ENCODE measurements around the gene KIF7.

Gene KIF7

DNA sequence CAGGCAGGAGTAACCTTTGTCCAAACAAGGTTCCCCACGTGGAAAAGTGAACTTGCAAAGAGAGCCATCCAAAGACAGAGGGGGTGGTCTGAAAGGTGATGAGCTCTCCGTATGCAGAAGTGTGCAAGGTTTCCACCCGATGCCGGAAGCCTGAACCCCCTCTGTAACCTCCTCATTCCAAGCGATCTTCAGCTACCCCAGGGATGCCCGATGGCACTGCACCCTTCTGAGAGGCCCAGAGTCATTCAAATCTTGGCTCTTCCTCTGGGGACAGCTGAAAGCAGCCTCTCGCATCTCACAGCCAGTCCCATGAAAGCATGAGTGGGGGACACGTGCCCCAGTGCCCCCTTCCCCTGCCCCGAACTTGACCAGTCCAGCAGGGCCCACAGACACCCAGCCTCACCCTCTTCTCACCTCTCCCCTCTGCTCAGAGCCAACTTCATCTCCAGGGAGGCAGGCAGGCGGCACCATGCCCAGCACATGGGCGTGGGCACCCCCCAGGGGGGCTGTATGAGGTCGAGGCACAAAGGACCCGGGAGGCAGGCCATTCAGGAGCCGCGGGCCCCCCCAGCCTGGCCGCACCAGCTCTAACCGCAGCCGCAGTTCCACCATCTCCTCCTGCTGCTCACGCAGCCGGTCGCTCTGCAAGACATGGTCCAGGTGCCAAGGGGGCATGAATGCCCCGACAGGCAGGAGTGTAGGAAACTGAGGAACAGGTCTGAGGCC lies 8.7 kb downstream of the KIF7 start:
- DNase-seq: no peak

DNA sequence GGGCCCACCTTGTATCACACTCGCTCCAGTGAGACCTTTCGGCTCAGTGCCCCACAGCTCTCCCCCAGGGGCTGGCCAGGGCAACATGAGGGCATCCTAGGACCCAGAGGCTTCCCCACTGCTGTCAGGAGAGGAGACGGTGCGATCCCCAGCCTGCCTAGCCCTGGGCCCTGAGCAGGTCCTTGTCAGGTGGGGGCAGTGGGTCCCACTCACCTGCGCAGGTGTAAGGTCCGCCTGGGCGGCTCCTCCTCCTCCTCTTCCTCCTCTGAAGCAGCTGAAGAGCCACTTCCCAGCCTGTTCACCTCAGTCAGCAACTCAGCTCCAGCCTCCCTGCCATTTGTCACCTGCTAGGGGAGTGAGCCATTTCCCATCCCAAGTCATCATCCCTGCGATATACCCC lies 9.6 kb downstream of the KIF7 start:
- DNase-seq: no peak

- peak; percentile 69 to 89 for DNase-seq
Observed at GRCh38 chr15:89642106-89642505, 13.2 kb downstream of the KIF7 start.

- DNase-seq: no peak
Observed at GRCh38 chr15:89641053-89641452, 14.2 kb downstream of the KIF7 start.

- no peak for DNase-seq
Observed at GRCh38 chr15:89640245-89640644, 15.0 kb downstream of the KIF7 start.

GRCh38 chr15:89633585-89633984 lies 21.7 kb downstream of the KIF7 start:
- no peak for DNase-seq

GRCh38 chr15:89632563-89633430 lies 22.5 kb downstream of the KIF7 start:
- no peak for DNase-seq

GRCh38 chr15:89631902-89632264 lies 23.4 kb downstream of the KIF7 start:
- DNase-seq: no peak

GRCh38 chr15:89630974-89631901 lies 24.0 kb downstream of the KIF7 start:
- no peak for DNase-seq

GRCh38 chr15:89630260-89630659 lies 25.0 kb downstream of the KIF7 start:
- no peak for DNase-seq

- DNase-seq: no peak
Observed at GRCh38 chr15:89629829-89630228, 25.4 kb downstream of the KIF7 start.

DNA sequence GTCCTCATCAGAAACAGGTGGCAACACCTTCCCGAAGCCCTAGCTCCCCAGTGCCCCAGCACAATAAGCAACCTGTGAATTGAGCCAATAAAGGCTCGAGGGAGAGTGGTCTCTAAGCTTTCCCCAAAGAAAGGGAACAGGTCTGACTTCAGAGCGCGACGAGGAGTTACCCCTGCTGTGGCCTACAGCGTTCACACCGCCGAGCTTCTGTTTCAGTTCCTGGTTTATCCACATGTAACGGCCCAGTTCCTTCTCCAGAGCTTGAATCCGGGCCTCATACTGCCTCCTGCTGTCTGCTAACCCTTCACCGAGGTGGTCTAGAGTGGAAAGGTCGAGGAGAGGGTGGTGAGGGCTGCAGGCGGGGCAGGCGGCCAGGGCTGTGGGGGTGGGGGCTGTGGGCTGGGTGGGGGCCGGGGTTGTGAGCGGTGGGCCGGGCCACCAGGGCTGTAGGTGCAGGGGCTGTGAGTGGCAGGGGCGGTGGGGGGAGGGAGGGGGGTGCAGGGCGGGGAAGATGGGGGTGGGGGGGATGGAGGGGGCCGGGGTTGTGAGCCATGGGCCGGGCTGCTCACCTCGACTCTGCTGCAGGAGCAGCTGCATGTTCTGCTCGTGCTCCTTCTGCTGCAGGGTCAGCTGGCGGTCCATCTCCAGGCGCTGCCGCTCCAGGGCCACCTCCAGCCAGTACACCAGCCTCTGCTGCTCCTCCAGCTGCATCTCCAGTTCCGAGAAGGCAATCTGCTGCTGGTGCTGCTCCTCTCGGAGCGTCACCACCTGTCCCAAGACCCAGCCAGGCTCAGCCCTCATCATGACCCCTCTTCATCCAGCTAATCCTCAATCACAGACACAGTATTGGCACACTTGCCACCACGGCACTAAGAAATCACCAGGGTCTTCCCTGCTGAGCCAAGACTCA lies 26.2 kb downstream of the KIF7 start:
- no peak for DNase-seq

DNA sequence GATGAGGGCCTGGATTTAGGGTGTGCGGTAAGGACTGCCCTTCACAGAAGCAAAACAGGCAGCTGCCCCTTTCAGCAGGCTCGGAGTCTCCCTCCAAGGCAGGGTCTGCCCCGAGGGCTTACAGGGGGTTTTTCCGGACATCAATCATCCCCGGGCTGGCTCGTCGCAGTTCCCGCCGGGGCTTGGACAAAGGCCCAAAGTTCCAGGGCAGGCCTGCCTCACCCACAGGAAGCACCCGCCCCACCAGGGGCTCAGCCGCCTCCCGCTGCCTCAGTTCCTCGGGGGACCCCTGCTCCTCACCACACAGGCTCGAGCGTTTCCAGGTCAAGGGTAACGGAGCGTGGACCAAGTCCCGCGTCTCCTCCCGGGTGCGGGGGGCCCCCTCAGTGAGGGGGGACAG lies 27.0 kb downstream of the KIF7 start:
- DNase-seq: no peak

GRCh38 chr15:89627256-89627970 lies 27.9 kb downstream of the KIF7 start:
- no peak for DNase-seq

DNA sequence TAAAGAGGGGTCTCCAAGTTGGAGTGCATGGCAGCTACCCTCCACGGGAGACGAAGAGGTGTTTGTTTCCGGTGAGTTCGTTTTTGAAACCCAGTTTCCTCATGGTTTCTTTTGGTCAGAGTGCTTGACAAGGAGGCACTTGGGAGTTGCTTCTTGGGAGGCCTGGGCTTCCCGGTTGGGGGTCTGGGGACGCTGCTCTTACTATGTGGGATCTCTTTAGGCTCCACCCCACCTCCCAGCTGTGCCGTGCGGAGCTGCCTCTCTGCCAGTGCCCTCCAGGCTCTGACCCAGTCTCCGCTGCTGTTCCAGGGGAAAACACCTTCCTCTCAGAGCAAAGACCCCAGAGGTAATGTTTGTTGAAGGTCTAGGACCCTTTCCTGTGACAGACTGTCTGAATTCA lies 29.6 kb downstream of the KIF7 start:
- DNase-seq: no peak

DNA sequence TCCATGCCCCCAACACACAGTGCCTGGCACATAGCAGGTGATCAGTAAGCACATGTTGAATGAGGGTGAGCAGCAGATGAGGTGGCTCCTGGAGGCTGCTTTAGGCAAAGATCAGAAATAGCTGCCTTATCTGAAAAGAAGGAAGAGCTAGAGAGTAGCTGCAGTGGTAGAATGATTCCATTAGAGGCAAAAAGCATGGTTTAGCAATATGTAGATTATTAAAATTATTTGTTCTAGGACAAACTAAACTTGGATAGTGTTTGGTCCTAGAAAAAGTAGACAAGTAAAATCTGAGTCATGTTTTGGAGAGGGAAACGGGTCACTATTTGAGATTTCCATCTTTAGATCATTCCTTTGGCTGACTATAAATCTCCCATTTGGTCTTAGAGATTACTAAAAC lies 32.1 kb downstream of the KIF7 start:
- DNase-seq: no peak

DNA sequence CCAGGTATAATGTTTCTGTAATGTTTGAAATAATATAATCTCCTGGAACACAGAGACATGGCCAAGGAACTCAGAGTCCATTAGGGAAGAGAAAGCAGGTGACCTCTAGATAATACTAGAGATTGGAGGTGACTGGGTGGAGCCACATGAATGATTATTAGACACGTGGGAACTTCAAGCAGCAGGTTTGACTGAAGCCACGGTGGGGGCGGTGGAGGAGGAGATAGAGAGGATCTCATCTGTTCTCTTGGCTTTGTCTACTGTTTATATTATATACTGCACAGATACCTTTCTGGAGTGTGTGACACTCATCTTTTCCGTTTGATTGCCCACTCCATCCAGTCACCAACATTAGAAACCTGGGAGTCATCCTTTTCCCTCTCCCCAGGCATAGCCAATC lies 33.7 kb downstream of the KIF7 start:
- no peak for DNase-seq

- DNase-seq: no peak
Observed at GRCh38 chr15:89616228-89616627, 39.0 kb downstream of the KIF7 start.

DNA sequence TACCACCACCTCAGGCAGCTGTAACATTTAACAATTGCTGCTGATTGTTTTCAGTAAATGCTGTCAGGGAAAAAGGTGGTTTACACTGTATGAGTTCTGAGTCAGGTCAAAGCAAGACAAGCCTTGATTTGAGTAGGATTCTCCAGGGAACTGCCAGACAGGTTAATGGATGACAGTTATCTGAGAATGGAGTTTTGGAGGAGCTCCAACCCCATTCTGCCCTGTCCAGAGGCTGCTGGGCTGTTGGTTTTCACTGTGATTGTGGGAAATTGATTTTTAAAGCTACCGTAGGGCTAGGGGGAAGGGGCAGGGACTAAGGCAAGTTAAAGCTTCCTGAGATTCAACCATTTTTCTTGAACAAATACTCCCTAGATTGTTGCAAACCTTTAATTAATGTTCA lies 40.1 kb downstream of the KIF7 start:
- DNase-seq: no peak

DNA sequence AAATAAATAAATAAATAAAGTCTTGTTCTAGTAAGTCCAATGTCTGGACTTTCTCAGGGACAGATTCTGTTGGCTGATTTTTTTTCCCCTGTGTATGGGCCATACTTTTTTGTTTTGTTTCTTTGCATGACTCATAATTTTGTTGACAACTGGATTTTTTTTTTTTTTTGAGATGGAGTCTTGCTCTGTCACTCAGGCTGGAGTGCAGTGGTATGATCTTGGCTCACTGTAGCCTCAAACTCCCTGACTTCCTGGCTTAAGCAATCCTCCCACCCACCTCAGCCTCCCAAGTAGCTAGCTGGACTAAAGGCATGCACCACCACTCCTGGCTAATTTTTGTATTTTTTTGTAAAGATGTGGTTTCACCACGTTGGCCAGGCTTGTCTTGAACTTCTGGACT lies 41.1 kb downstream of the KIF7 start:
- no peak for DNase-seq

- DNase-seq: no peak
Observed at GRCh38 chr15:89613031-89613430, 42.2 kb downstream of the KIF7 start.

GRCh38 chr15:89611317-89611716 lies 44.0 kb downstream of the KIF7 start:
- DNase-seq: no peak
